ENCODE data around the gene NKX2-3.

NKX2-3 gene

GRCh38 chr10:99537086-99537988 is 4.6 kb downstream of the NKX2-3 start:
- Histone ChIP-seq H3K23ac (ENCODE audit: low read length) (no peak overlapping the region), H2BK5ac (ENCODE audit: low read depth, low read length, poor library complexity) (no peak overlapping the region), H3K4me1 (ENCODE audit: control insufficient read depth in 1 of 2, insufficient read depth in 2 of 2, low read length in 2 of 2) (peaks cover 21 to 30% of the 10 kb centered on the region in 2 experiments), H3K4ac (ENCODE audit: low read depth, low read length) (no peak overlapping the region), H3K4me3 (ENCODE audit: low read depth, low read length) (peak overlapping the region; percentile 18), H4K8ac (ENCODE audit: low read depth, low read length) (peak overlapping the region; percentile 8), H2AK5ac (ENCODE audit: low read length) (no peak overlapping the region), H4K91ac (ENCODE audit: low read depth, low read length) (peak overlapping the region; percentile 28), H3K27ac (ENCODE audit: low read depth, low read length) (no peak overlapping the region), H3K79me1 (ENCODE audit: low read length) (peaks cover 17% of the 10 kb centered on the region), H3K18ac (ENCODE audit: low read length) (peak overlapping the region; percentile 51), H3K36me3 (ENCODE audit: control insufficient read depth in 1 of 2, insufficient read depth in 2 of 2, low read length in 2 of 2) (no peaks in the 10 kb centered on the region), H3K9ac (ENCODE audit: low read length) (no peak overlapping the region), H3K14ac (ENCODE audit: low read length) (peak overlapping the region; percentile 25), H2AFZ (ENCODE audit: insufficient read depth, low read length, poor library complexity) (peak overlapping the region; percentile 46), H2BK120ac (ENCODE audit: insufficient read depth, low read length, poor library complexity) (peak overlapping the region; percentile 54), H3K4me2 (ENCODE audit: low read length) (peak overlapping the region; percentile 74), H3K79me2 (ENCODE audit: control insufficient read depth, insufficient read depth, low read length, poor library complexity) (no peaks in the 10 kb centered on the region), H3K9me3 (ENCODE audit: insufficient read depth, low read depth, low read length) (peaks cover 12% of the 10 kb centered on the region), H2BK12ac (ENCODE audit: low read length) (peak overlapping the region; percentile 39), H4K12ac (ENCODE audit: low read depth, low read length) (no peak overlapping the region), H3K27me3 (ENCODE audit: insufficient read depth, low read length) (peaks cover 85% of the 10 kb centered on the region)
- DNase-seq = no peak
- WGBS (ENCODE audit: extremely low coverage, insufficient coverage, insufficient read length) = no CpG with 5 or more reads among the region's 64 CpGs

DNA sequence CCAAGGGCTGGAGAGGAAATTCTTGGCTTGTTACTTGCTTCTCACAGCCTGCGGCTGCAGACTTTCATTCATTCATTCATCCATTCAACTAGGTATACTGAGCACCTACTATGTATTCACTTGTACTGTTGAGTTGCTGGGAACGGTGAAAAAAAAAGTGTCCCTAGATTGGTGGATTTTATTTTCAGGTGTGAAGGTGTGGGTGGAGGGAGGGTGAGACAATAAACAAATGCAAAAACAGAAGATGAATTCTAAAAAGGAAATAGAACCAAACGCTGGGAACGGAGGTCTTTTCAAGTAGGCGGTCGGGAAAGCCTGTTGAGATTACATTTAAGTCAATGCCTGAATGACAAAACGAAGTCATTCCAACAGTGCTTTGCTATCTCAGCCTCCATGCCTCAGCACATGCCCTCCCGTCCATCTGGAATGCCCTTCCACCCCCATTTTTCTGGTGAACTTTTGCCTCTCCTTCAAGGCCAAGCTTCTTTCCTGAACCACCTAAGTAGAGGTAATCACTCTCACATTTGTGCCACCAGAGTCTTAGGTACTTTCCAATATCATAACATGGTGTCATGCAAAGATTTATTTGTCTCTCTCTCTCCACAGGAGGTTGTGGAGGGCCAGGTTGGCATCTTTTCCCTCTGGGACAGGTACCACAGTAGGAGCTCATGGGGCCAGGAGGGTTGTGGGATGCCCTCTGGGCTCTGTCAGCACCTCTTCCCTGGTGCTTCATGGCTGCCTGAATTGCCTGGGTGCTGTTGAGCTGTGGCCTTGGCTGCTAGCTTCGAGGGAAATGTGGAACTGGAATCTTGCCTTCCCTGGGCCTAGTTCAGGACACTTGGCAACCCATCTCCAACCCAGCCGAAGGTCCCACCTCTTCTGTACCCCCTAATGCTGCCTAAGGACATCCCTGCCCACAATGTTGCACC is 5.5 kb downstream of the NKX2-3 start:
- peaks cover 85% of the 10 kb centered on the region for H3K27me3 ChIP-seq (ENCODE audit: insufficient read depth, low read length)
- H3K4ac ChIP-seq (ENCODE audit: low read depth, low read length) = no peak overlapping the region
- H3K14ac ChIP-seq (ENCODE audit: low read length) = no peak overlapping the region
- H3K18ac ChIP-seq (ENCODE audit: low read length) = no peak overlapping the region
- no peaks in the 10 kb centered on the region for H3K79me2 ChIP-seq (ENCODE audit: control insufficient read depth, insufficient read depth, low read length, poor library complexity)
- no peak overlapping the region for H3K9ac ChIP-seq (ENCODE audit: low read length)
- H2BK120ac ChIP-seq (ENCODE audit: insufficient read depth, low read length, poor library complexity) = no peak overlapping the region
- H4K8ac ChIP-seq (ENCODE audit: low read depth, low read length) = no peak overlapping the region
- no peak overlapping the region for H3K23ac ChIP-seq (ENCODE audit: low read length)
- no peaks in the 10 kb centered on the region for H3K36me3 ChIP-seq (ENCODE audit: control insufficient read depth in 1 of 2, insufficient read depth in 2 of 2, low read length in 2 of 2)
- no peak for DNase-seq
- H3K9me3 ChIP-seq (ENCODE audit: insufficient read depth, low read depth, low read length) = peaks cover 10% of the 10 kb centered on the region
- no peak overlapping the region for H3K27ac ChIP-seq (ENCODE audit: low read depth, low read length)
- H3K4me2 ChIP-seq (ENCODE audit: low read length) = no peak overlapping the region
- no CpG with 5 or more reads among the region's 10 CpGs for WGBS (ENCODE audit: extremely low coverage, insufficient coverage, insufficient read length)
- no peak overlapping the region for H2BK12ac ChIP-seq (ENCODE audit: low read length)
- H3K4me1 ChIP-seq (ENCODE audit: control insufficient read depth in 1 of 2, insufficient read depth in 2 of 2, low read length in 2 of 2) = peaks cover 19 to 28% of the 10 kb centered on the region in 2 experiments
- H2BK5ac ChIP-seq (ENCODE audit: low read depth, low read length, poor library complexity) = no peak overlapping the region
- H2AK5ac ChIP-seq (ENCODE audit: low read length) = no peak overlapping the region
- peaks cover 12% of the 10 kb centered on the region for H3K79me1 ChIP-seq (ENCODE audit: low read length)
- H4K12ac ChIP-seq (ENCODE audit: low read depth, low read length) = no peak overlapping the region
- H3K4me3 ChIP-seq (ENCODE audit: low read depth, low read length) = no peak overlapping the region
- no peak overlapping the region for H4K91ac ChIP-seq (ENCODE audit: low read depth, low read length)
- no peak overlapping the region for H2AFZ ChIP-seq (ENCODE audit: insufficient read depth, low read length, poor library complexity)

GRCh38 chr10:99539120-99539519 is 6.4 kb downstream of the NKX2-3 start:
- Histone ChIP-seq H3K4ac (ENCODE audit: low read depth, low read length) (no peak overlapping the region), H3K23ac (ENCODE audit: low read length) (no peak overlapping the region), H3K9ac (ENCODE audit: low read length) (no peak overlapping the region), H2AFZ (ENCODE audit: insufficient read depth, low read length, poor library complexity) (no peak overlapping the region), H3K27me3 (ENCODE audit: insufficient read depth, low read length) (peaks cover 79% of the 10 kb centered on the region), H4K8ac (ENCODE audit: low read depth, low read length) (no peak overlapping the region), H3K36me3 (ENCODE audit: control insufficient read depth in 1 of 2, insufficient read depth in 2 of 2, low read length in 2 of 2) (no peaks in the 10 kb centered on the region), H2AK5ac (ENCODE audit: low read length) (no peak overlapping the region), H3K4me3 (ENCODE audit: low read depth, low read length) (no peak overlapping the region), H2BK12ac (ENCODE audit: low read length) (no peak overlapping the region), H3K9me3 (ENCODE audit: insufficient read depth, low read depth, low read length) (peaks cover 8% of the 10 kb centered on the region), H2BK120ac (ENCODE audit: insufficient read depth, low read length, poor library complexity) (no peak overlapping the region), H3K14ac (ENCODE audit: low read length) (no peak overlapping the region), H3K18ac (ENCODE audit: low read length) (no peak overlapping the region), H3K4me2 (ENCODE audit: low read length) (no peak overlapping the region), H4K91ac (ENCODE audit: low read depth, low read length) (no peak overlapping the region), H3K79me1 (ENCODE audit: low read length) (peaks cover 9% of the 10 kb centered on the region), H2BK5ac (ENCODE audit: low read depth, low read length, poor library complexity) (no peak overlapping the region), H3K4me1 (ENCODE audit: control insufficient read depth in 1 of 2, insufficient read depth in 2 of 2, low read length in 2 of 2) (peaks cover 19 to 27% of the 10 kb centered on the region in 2 experiments), H4K12ac (ENCODE audit: low read depth, low read length) (no peak overlapping the region), H3K79me2 (ENCODE audit: control insufficient read depth, insufficient read depth, low read length, poor library complexity) (no peaks in the 10 kb centered on the region), H3K27ac (ENCODE audit: low read depth, low read length) (no peak overlapping the region)
- DNase-seq = no peak
- WGBS (ENCODE audit: extremely low coverage, insufficient coverage, insufficient read length) = no CpG with 5 or more reads among the region's 6 CpGs

DNA sequence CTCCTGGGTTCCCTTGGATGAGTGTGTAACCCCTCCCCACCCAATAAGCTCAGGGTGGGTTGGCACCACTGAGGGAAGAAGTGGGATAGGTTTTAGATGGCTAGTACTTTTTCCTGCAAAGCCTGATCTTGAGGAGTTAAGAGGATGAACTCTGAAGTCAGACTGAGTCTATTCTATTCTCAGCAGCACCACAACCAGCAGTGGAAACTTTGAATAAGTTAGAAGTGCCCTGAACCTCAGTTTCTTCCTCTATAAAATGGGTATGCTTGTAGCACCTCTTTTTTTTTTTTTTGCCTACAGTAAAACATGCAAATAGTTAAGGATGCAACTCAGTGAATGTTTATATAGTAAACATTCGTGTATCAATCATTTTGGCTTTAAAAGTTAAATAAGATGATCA is 7.1 kb downstream of the NKX2-3 start:
- H2AFZ ChIP-seq (ENCODE audit: insufficient read depth, low read length, poor library complexity) = no peak overlapping the region

More for the DNA sequence above, 7.1 kb downstream of the NKX2-3 start:
- Histone ChIP-seq H2BK12ac (ENCODE audit: low read length) (no peak overlapping the region), H4K8ac (ENCODE audit: low read depth, low read length) (no peak overlapping the region), H2BK120ac (ENCODE audit: insufficient read depth, low read length, poor library complexity) (no peak overlapping the region), H4K91ac (ENCODE audit: low read depth, low read length) (no peak overlapping the region), H3K27ac (ENCODE audit: low read depth, low read length) (no peak overlapping the region), H4K12ac (ENCODE audit: low read depth, low read length) (no peak overlapping the region), H3K9me3 (ENCODE audit: insufficient read depth, low read depth, low read length) (peaks cover 8% of the 10 kb centered on the region), H3K4me1 (ENCODE audit: control insufficient read depth in 1 of 2, insufficient read depth in 2 of 2, low read length in 2 of 2) (peaks cover 15 to 24% of the 10 kb centered on the region in 2 experiments), H2AK5ac (ENCODE audit: low read length) (no peak overlapping the region), H3K36me3 (ENCODE audit: control insufficient read depth in 1 of 2, insufficient read depth in 2 of 2, low read length in 2 of 2) (no peaks in the 10 kb centered on the region), H3K4ac (ENCODE audit: low read depth, low read length) (no peak overlapping the region), H3K18ac (ENCODE audit: low read length) (no peak overlapping the region), H3K79me2 (ENCODE audit: control insufficient read depth, insufficient read depth, low read length, poor library complexity) (no peaks in the 10 kb centered on the region), H3K27me3 (ENCODE audit: insufficient read depth, low read length) (peaks cover 75% of the 10 kb centered on the region), H3K4me2 (ENCODE audit: low read length) (no peak overlapping the region), H3K9ac (ENCODE audit: low read length) (no peak overlapping the region), H2BK5ac (ENCODE audit: low read depth, low read length, poor library complexity) (no peak overlapping the region), H3K14ac (ENCODE audit: low read length) (no peak overlapping the region), H3K4me3 (ENCODE audit: low read depth, low read length) (no peak overlapping the region), H3K23ac (ENCODE audit: low read length) (no peak overlapping the region), H3K79me1 (ENCODE audit: low read length) (peaks cover 9% of the 10 kb centered on the region)
- no CpG with 5 or more reads among the region's 1 CpG for WGBS (ENCODE audit: extremely low coverage, insufficient coverage, insufficient read length)
- no peak for DNase-seq

Data from trophoblast cell (in vitro differentiated cells and primary cell).